HG03565 (cell line): ENCODE measurements around the gene RYR1.
"Not testable (repeated sequence)": the region's sequence is repeated elsewhere in the genome, so short reads cannot be mapped to it uniquely, and the experiment has no call there.

ENCODE experiments used
- ATAC-seq: cut with Tn5 transposase; IDR thresholded peaks from one replicate; pipeline ENCODE4 v1.9.1; 2021; ENCODE audit warnings: mild to moderate bottlenecking, moderate library complexity; ENCODE audit not compliant: unreplicated experiment

Gene RYR1

DNA sequence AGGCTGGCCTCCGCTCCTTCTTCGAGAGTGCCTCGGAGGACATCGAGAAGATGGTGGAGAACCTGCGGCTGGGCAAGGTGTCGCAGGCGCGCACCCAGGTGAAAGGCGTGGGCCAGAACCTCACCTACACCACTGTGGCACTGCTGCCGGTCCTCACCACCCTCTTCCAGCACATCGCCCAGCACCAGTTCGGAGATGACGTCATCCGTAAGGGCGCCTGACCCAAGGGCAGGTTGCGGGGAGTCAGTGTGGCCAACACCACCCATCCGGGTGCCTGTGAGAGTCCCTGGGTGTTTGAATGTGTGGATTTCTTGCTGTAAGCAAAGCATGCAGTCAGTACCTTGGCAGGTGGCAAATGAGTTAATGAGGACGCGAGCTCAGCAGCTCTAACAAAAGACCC lies 78.8 kb downstream of the RYR1 start:
- no peak for ATAC-seq

DNA sequence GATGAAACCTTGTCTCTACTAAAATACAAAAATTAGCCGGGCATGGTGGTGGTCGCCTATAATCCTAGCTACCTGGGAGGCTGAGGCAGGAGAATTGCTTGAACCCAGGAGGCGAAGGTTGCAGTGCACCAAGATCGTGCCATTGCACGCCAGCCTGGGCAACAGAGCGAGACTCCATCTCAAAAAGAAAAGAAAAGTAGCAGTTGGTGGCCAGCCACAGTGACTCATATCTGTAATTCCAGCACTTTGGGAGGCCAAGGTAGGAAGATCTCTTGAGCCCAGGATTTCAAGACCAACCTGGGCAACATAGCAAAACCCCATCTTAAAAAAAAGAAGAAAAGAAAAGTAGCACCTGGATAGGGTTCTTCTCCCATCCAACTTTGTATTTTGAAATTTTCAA lies 79.7 kb downstream of the RYR1 start:
- not testable (repeated sequence) for ATAC-seq

GRCh38 chr19:38513762-38514167 lies 80.3 kb downstream of the RYR1 start:
- ATAC-seq = no peak

DNA sequence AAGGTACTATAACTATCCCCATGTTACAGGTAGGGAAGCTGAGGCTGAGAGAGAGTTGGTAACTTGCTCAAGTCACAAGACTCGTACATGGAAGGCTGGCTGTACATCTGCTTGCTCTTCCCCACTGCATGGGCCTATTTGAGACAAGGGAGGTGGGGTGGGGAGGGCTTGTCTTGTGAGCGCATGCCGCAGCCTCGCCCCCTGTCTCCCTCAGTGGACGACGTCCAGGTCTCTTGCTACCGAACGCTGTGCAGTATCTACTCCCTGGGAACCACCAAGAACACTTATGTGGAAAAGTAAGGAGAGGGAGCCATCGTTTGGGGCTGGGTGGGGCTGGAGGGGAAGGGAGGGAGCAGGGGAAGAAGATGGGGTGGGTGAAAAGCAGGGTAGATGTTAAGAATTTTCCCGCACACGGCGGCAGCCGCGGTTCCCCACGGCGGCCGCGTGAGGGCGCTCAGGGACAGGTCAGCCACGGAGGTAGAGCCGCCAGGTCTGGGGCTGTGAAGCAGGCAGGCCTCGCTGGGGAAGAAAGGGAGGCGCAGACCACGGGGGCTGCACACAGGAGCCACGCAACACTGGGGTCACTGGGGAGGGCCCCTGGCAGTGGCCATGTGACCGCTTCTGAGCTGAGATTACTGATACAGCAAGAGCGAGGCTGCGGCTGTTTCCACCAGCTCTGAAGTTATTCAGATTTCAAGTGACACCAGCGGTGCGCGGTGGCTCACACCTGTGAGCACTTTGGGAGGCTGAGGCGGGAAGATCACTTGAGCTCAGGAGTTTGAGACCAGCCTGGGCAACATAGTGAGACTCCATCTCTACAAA lies 81.5 kb downstream of the RYR1 start:
- no peak for ATAC-seq

DNA sequence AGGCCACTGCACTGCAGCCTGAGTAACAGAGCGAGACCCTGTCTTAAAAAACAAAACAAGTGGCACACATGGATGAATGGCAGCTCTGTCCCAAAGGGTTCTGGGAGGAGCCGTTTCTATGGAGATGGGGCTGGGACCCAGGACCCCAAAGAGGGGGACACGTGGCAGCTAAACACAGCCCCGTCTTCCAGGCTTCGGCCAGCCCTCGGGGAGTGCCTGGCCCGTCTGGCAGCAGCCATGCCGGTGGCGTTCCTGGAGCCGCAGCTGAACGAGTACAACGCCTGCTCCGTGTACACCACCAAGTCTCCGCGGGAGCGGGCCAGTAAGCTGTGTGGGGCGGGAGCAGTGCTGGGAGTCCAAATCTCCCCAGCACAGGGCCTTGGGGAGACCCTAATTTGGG lies 82.4 kb downstream of the RYR1 start:
- ATAC-seq = no peak

- no peak for ATAC-seq
These were observed 83.3 kb downstream of the RYR1 start for GRCh38 chr19:38516802-38517201.

DNA sequence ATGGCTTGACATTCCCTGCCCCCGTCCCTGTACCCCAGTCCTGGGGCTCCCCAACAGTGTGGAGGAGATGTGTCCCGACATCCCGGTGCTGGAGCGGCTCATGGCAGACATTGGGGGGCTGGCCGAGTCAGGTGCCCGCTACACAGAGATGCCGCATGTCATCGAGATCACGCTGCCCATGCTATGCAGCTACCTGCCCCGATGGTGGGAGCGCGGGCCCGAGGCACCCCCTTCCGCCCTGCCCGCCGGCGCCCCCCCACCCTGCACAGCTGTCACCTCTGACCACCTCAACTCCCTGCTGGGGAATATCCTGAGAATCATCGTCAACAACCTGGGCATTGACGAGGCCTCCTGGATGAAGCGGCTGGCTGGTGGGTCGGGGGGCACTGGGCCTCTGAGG lies 83.8 kb downstream of the RYR1 start:
- no peak for ATAC-seq

- ATAC-seq = not testable (repeated sequence)
These were observed 84.5 kb downstream of the RYR1 start for GRCh38 chr19:38517980-38518379.

GRCh38 chr19:38519168-38519567 lies 85.7 kb downstream of the RYR1 start:
- ATAC-seq = no peak

DNA sequence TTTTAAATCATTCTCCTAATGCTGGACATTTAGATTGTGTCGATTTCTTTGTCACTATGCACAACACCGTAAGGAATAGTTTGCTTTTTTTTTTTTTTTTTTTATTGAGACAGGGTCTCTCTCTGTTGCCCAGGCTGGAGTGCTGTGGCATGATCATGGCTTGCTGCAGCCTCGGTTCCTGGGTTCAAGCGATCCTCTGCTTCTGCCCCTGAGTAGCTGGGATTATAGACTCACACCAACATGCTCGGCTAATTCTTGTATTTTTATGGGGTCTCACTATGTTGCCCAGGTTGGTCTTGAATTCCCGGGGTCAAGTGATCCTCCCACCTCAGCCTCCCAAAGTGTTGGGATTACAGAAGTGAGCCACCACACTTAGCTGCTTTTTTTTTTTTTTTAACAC lies 86.5 kb downstream of the RYR1 start:
- no peak for ATAC-seq

DNA sequence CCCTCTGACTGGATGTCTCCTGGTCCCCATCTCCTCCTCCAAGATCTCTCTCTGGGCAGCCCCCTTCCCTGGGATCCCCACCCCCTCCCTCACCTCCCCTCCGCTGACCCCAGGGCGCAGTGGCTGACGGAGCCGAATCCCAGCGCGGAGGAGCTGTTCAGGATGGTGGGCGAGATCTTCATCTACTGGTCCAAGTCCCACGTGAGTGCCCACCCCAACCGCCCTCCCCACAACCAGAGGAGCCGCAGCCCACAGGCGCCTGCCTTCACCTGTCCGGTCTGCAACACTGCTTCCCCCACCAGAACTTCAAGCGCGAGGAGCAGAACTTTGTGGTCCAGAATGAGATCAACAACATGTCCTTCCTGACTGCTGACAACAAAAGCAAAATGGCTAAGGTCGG lies 89.4 kb downstream of the RYR1 start:
- no peak for ATAC-seq

- ATAC-seq = no peak
These were observed 89.8 kb downstream of the RYR1 start for GRCh38 chr19:38523319-38523718.

- ATAC-seq = no peak
These were observed 90.9 kb downstream of the RYR1 start for GRCh38 chr19:38524369-38524768.

DNA sequence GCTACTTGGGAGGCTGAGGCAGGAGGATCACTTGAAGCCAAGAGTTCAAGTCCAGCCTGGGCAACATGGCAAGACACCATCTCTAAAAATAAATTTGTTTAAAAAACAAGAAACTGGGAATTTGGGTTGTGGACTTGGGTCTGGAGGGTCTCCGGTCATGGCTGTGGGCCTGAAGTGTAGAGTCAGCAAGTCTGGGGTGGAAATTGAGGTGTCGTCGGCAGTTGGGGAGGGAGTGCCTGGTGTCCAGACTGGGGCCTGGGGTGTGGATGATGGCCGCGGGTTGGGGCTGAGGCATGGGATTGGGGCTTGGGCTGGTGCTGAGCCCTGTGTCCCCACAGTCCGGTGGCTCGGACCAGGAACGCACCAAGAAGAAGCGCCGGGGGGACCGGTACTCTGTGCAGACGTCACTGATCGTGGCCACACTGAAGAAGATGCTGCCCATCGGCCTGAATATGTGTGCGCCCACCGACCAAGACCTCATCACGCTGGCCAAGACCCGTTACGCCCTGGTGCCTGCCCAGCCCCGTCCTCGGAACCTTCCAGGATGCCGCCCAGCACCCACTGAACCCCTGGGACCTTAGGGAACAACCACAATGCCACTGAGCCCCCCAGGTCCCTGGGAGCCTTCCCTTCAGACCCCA lies 91.6 kb downstream of the RYR1 start:
- no peak for ATAC-seq

DNA sequence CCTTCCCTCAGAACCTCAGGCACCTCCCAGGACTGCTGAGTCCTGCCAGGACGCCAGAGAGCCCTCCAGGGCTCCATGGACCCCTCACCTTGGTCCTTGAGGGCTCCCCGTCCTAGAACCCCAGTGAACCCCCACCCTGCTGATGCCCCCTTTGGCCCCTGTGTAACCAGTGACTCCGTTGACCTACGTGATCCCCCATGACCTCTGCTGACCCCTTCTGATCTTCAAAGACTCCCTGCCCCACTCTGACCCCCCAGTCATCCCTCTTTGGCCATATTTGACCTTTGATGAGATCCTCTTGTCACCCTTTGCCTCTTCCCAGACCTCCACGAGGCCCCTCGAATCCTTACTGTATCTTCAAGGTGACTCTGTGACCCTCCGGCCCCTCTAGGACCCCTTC lies 92.9 kb downstream of the RYR1 start:
- no peak for ATAC-seq

DNA sequence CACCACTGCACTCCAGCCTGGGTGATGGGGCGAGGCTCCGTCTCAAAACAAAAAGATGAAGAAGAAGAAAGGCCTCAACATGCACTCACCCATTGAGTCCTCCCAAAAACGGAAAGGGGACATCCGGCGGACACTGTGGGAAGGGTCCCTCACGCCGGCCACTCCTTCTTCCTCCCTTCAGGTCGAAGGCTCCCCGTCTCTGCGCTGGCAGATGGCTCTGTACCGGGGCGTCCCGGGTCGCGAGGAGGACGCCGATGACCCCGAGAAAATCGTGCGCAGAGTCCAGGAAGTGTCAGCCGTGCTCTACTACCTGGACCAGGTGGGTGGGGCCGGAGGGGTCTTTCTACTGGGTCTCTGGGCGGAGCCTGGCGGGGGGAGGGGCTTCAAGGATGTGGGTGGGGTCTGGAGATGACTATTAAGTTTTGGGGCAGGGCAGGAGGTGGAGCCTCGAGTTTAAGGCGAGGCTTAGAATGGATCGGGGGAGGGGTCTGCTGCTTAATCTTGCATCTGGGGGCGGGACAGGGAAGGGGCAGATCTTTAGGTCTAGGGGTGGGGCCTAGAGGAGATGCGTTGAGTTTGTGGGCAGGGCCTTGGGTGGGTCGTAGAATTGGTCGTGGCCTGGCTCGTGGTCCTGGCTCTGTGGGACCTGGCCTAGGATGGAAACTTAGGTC lies 94.1 kb downstream of the RYR1 start:
- no peak for ATAC-seq

- ATAC-seq = no peak
These were observed 94.8 kb downstream of the RYR1 start for GRCh38 chr19:38528213-38528755.

DNA sequence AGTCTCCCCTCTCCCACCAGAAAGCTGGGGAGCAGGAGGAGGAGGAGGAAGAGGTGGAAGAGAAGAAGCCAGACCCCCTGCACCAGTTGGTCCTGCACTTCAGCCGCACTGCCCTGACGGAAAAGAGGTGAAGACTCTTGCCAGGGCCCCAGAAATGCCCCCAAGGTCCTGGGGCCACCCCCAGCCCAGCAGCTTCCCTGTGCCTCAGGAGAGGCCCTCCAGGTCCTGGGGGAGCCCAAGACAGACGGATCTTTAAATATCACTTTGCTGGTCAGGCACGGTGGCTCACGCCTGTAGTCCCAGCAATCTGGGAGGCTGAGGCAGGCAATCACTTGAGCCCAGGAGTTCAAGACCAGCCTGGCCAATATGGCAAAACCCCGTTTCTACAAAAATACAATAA lies 95.4 kb downstream of the RYR1 start:
- ATAC-seq = no peak

- no peak for ATAC-seq
These were observed 98.0 kb downstream of the RYR1 start for GRCh38 chr19:38531515-38531914.

DNA sequence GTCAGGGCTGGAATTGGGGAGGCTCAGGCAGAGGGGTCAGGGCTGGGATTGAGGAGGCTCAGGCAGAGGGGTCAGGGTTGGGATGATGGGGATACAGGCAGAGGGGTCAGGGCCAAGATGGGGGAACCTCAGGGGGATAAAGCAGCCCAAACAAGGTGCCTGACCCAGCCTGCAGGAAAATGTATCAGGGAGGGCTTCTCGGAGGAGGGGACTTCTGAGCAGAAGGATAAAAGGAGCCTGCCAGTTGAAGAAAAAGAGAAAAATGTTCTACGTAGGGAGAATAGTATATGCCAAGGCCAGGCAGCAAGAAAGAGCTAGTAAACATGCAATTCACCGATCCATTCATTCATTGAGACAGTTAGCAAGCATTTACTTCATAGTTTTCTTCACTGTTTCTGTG lies 99.4 kb downstream of the RYR1 start:
- ATAC-seq = no peak

DNA sequence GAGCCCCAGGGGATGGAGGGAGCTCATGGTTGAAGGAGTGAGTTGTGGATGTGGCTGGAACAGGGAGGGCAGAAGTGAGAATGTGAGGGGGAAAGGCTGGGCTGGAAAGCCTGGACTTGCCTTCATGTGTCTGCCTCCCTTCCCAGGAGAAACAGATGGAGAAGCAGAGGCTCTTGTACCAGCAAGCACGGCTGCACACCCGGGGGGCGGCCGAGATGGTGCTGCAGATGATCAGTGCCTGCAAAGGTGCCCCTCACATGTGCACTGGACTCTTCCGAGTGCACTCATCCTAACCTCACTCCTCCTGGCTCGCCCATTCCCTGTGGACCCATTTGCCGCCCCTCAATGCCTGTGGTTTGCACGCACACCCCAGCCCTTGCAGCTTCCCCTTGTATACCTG lies 101.1 kb downstream of the RYR1 start:
- no peak for ATAC-seq

DNA sequence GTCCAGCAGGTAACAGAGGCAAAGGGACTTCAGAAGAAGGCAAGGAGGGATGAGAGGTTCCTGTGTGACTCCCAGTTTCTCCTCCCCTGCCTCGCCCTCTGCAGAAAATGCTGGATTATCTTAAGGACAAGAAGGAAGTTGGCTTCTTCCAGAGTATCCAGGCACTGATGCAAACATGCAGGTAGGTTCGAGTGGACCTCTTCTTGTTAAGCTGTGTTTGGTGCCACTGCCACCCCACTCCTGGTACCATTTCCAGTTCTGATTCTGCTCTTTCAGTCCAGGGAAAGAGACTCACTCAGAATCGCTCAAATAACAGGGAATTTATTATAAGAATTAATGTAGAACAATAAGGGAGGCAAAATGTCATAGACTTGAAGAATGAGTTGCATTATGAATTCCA lies 101.7 kb downstream of the RYR1 start:
- ATAC-seq = no peak
